T-cell (primary cell): ENCODE measurements around the gene MOB3B. TPM values are rescaled to one million over a fixed set of nuclear protein-coding genes. Genes with fewer than 3 reads are reported as not detected.

Experiments used
- ATAC-seq, 4 experiments: fragments of 200-7000 bp in 3 of 4; fragments of 150-1000 bp in 1 of 4; cut with Tn5 transposase; replicated peaks in 1 of 4; 1 replicate in 3 of 4; 2 replicates in 1 of 4; pipeline ENCODE4 v1.10.0; 2021; ENCODE audit warnings: moderate library complexity in 3 of 4, mild to moderate bottlenecking in 2 of 4, moderate number of reproducible peaks in 1 of 4
- CTCF ChIA-PET, 2 donors: fragments of 300-600 bp; sonication (Branson Sonifier 250); formaldehyde crosslinking; loops; one replicate each; lab custom pipeline; 2022; ENCODE audit warnings: antibody characterized with exemption in 2 of 2; lab: Charles Lee
- POLR2A ChIA-PET, 2 donors: fragments of 300-600 bp; sonication (Branson Sonifier 250); formaldehyde crosslinking; loops; one replicate each; lab custom pipeline; 2022; ENCODE audit warnings: antibody characterized with exemption in 2 of 2; lab: Charles Lee
- DNase-seq, 35 experiments: peaks; one replicate each; pipeline versions ENCODE4 v3.0.0 to v3.0.0-alpha.2; 2013 to 2023
- H3K27ac ChIP-seq: one replicate; pipeline ENCODE4 v1.5.1; 2013; ENCODE audit warnings: low read length
- H3K27me3 ChIP-seq, 2 experiments: replicated peaks in 1 of 2; 1 replicate in 1 of 2; 2 replicates in 1 of 2; pipeline versions ENCODE4 v1.6.1 to v1.7.0; 2013; ENCODE audit warnings: low read length in 1 of 2, mixed read lengths in 1 of 2; ENCODE audit not compliant: control insufficient read depth in 2 of 2, insufficient read depth in 2 of 2; ENCODE audit errors: extremely low read depth in 1 of 2
- H3K36me3 ChIP-seq, 2 donors: 1 replicate in 1 of 2; 2 replicates in 1 of 2; pipeline versions ENCODE4 v1.6.1 to v1.7.0; 2013; ENCODE audit warnings: low read length in 1 of 2; ENCODE audit not compliant: control insufficient read depth in 2 of 2, insufficient read depth in 1 of 2; ENCODE audit errors: extremely low read depth in 1 of 2
- H3K4me1 ChIP-seq, 2 experiments: 1 replicate in 1 of 2; 2 replicates in 1 of 2; pipeline versions ENCODE4 v1.6.1 to v1.7.0; 2013; ENCODE audit warnings: low read length in 2 of 2, mixed read lengths in 1 of 2; ENCODE audit not compliant: insufficient read depth in 2 of 2, control insufficient read depth in 1 of 2; ENCODE audit errors: extremely low read depth in 1 of 2
- H3K4me3 ChIP-seq, 2 donors: 1 replicate in 1 of 2; 2 replicates in 1 of 2; pipeline versions ENCODE4 v1.5.1 to v1.7.0; 2013; ENCODE audit warnings: mild to moderate bottlenecking in 2 of 2, low read length in 1 of 2, moderate library complexity in 1 of 2; ENCODE audit not compliant: control insufficient read depth in 1 of 2; ENCODE audit errors: extremely low read depth in 1 of 2
- H3K9me3 ChIP-seq: 2 replicates; pipeline ENCODE4 v1.7.0; 2013
- H3K27ac Mint-ChIP-seq, 2 donors: one replicate each; pipeline ENCODE4 v1.8.0; 2020 to 2021; ENCODE audit warnings: mild to moderate bottlenecking in 2 of 2, mixed read lengths in 2 of 2
- H3K27me3 Mint-ChIP-seq, 2 donors: one replicate each; pipeline ENCODE4 v1.8.0; 2021 to 2022; ENCODE audit warnings: mixed read lengths in 2 of 2
- H3K36me3 Mint-ChIP-seq: one replicate; pipeline ENCODE4 v1.8.0; 2021; ENCODE audit warnings: mixed read lengths
- H3K4me1 Mint-ChIP-seq, 3 donors: one replicate each; pipeline ENCODE4 v1.8.0; 2020 to 2022; ENCODE audit warnings: mixed read lengths in 3 of 3, mild to moderate bottlenecking in 1 of 3
- H3K4me3 Mint-ChIP-seq, 3 donors: one replicate each; pipeline ENCODE4 v1.8.0; 2020 to 2022; ENCODE audit warnings: mild to moderate bottlenecking in 3 of 3, mixed read lengths in 3 of 3, moderate library complexity in 3 of 3
- H3K9me3 Mint-ChIP-seq, 3 donors: one replicate each; pipeline ENCODE4 v1.8.0; 2020 to 2022; ENCODE audit warnings: mixed read lengths in 3 of 3
- WGBS: methylation state at CpG from one replicate; pipeline ENCODE4 v1.1.5; 2013; ENCODE audit warnings: missing lambda C conversion rate; ENCODE audit not compliant: insufficient coverage; 5-methylcytosine and 5-hydroxymethylcytosine counted together
- total RNA-seq, 35 experiments: library from RNA in 6 of 35; stranded (reverse) in 6 of 35; fragments of 120-200 nt in 1 of 35; gene quantifications; one replicate each; pipeline versions ENCODE4 v1.2.1 to v1.2.4 and lab custom pipeline; 2013 to 2026

Gene MOB3B
- total RNA-seq, 5 donors from 2014 or later (not counting 1 experiment from before 2014, with no cell fraction given) = 0.40 to 0.72 (median 0.56) TPM

DNA sequence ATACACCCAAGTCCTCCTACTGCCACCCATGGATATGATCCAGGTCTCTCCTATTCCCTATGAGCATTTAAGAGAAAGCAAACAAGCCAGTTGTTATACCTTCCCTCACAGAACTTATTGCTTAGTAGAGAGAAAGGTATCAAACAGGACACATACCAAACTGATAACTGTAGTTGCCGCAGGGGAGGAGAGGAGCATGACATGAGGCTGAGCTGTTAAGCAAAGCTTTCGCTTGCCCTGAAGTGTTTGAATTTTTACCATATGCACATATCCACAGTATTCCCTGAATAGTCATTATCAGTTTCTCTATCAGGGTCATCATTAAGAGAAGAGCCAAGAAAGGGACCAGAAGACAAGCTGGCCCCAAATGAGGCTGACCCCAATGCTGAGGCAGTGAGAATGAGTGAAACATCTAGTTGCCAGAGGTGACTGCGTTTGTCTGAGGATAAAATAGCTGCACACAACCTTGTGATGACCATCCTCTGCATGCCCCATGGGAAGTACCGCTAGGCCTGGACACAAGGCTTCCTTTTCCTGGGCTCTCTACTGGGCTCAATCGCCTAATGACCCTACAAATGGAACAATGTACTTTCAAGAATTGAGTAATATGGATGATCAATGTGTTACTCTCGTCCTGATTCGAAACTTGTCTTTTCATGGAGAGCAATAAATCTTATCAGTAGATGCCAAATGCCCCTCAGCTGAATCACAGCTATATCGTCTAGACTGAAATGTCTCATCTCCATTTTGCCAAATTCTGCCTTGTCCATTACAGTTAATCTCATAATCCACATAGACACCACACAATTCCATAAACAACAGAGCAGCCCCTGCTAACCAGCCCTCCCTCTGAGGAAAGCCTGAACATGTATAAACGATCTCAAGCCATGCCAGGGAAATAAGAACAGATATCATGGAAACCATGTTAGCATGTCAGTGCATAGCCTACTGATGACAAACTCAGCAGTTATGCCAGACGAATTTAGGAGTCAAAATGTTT, 9.8 kb downstream of the MOB3B start:
- Histone ChIP-seq H3K36me3 (no peaks in the 10 kb centered on the region), H3K27me3 (no peaks in the 10 kb centered on the region), H3K4me1 (no peaks in the 10 kb centered on the region), H3K4me3 (no peak overlapping the region), H3K9me3 (no peaks in the 10 kb centered on the region), H3K27ac (no peak overlapping the region)
- ChIA-PET CTCF (no interaction called here), POLR2A (no interaction called here)
- 63% methylated on average over 4 of the region's 10 CpGs for WGBS
- DNase-seq = no peak
- H3K27ac Mint-ChIP-seq = no peak overlapping the region
- peaks cover 6% of the 10 kb centered on the region for H3K36me3 Mint-ChIP-seq
- H3K27me3 Mint-ChIP-seq = no peaks in the 10 kb centered on the region
- H3K4me3 Mint-ChIP-seq = no peak overlapping the region
- no peaks in the 10 kb centered on the region for H3K4me1 Mint-ChIP-seq
- H3K9me3 Mint-ChIP-seq = no peaks in the 10 kb centered on the region
- no peak for ATAC-seq

DNA sequence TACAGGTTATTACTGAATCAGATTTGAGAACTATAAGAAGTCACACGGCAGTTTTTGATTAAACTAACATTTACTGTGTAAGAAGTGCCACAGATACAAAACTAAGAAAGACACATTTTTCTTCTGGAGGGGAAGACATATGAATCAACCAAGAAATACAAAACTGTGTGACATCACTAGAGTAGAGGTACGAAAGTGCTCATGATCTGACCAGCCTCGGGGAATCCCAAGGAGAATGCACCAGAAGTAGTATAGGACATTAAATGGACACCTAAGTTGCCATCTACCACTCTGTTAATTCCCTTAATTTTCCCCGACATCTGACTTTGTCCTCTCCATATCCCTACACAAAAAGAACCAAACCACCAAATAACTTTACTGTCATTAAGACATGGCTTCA, 10.8 kb downstream of the MOB3B start:
- Histone ChIP-seq H3K9me3 (no peaks in the 10 kb centered on the region), H3K27ac (no peak overlapping the region), H3K36me3 (no peaks in the 10 kb centered on the region), H3K4me3 (no peak overlapping the region), H3K27me3 (no peaks in the 10 kb centered on the region), H3K4me1 (no peaks in the 10 kb centered on the region)
- no peaks in the 10 kb centered on the region for H3K27me3 Mint-ChIP-seq
- ATAC-seq (no peak), DNase-seq (no peak)
- WGBS = 92% methylated on average over 2 of the region's 4 CpGs
- no peaks in the 10 kb centered on the region for H3K9me3 Mint-ChIP-seq
- CTCF ChIA-PET = no interaction called here
- H3K4me1 Mint-ChIP-seq = no peaks in the 10 kb centered on the region
- H3K4me3 Mint-ChIP-seq = no peak overlapping the region
- peaks cover 6% of the 10 kb centered on the region for H3K36me3 Mint-ChIP-seq
- H3K27ac Mint-ChIP-seq = no peak overlapping the region
- POLR2A ChIA-PET = no interaction called here

DNA sequence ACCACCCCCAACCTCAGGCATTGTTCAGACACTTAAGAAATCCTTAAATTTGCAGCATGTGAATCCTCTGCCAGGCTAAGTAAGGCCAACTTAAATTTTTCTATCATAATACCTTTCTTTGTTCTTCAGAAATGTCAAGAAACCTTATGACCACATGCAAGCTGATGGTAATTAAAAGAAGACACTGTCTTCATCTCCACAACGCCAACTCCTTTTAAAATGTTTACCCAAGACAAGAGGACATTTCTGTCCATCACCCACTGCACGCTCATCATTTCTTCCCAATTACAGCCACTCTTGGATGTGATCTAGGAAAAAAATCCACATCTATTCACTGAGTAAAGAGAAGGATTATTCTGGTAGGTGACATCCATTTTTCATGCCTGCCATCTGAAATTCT, 11.6 kb downstream of the MOB3B start:
- Histone ChIP-seq H3K9me3 (no peaks in the 10 kb centered on the region), H3K4me3 (no peak overlapping the region), H3K36me3 (no peaks in the 10 kb centered on the region), H3K27ac (no peak overlapping the region), H3K27me3 (no peaks in the 10 kb centered on the region), H3K4me1 (no peaks in the 10 kb centered on the region)
- WGBS = no CpG with 5 or more reads among the region's 2 CpGs
- ATAC-seq (no peak), DNase-seq (no peak)
- Mint-ChIP-seq H3K36me3 (peaks cover 12% of the 10 kb centered on the region), H3K27ac (no peak overlapping the region), H3K4me3 (no peak overlapping the region), H3K27me3 (no peaks in the 10 kb centered on the region), H3K4me1 (no peaks in the 10 kb centered on the region), H3K9me3 (no peaks in the 10 kb centered on the region)
- ChIA-PET POLR2A (no interaction called here), CTCF (interaction anchor here in 1 of 2 donors (0.5 kb wide), 2 partner anchors 58 to 102 kb away, joined by 4 to 5 read pairs; no protein-coding TSS in a partner anchor)

DNA sequence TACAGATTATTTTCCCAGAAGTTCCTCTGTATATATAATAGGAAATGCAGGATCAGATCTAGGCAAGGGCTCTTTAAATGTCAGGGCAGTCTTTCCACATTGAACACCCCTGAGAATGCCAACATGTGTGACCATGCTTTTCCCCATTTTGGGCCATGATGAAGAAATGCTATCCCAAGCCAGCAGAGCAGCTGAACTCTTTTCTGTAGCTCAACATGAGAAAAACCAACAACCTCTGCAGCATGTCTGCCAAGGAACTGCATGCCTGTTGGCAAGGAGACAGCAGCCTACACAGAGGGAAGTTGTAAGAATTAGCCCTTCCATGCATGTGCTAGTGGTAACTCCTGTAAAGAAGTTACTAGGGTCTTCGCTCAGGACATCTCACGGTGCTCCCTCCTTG, 15.1 kb downstream of the MOB3B start:
- POLR2A ChIA-PET = no interaction called here
- DNase-seq = no peak

GRCh38 chr9:27511771-27512170, 17.8 kb downstream of the MOB3B start:
- H3K9me3 Mint-ChIP-seq = no peaks in the 10 kb centered on the region
- CTCF ChIA-PET = no interaction called here
- POLR2A ChIA-PET = no interaction called here
- no peaks in the 10 kb centered on the region for H3K36me3 ChIP-seq
- H3K4me3 ChIP-seq = no peak overlapping the region
- ATAC-seq (no peak), DNase-seq (no peak)
- H3K4me3 Mint-ChIP-seq = no peak overlapping the region
- no peaks in the 10 kb centered on the region for H3K9me3 ChIP-seq
- no peak overlapping the region for H3K27ac ChIP-seq
- peaks cover 16% of the 10 kb centered on the region for H3K36me3 Mint-ChIP-seq
- H3K4me1 ChIP-seq = no peaks in the 10 kb centered on the region
- H3K4me1 Mint-ChIP-seq = no peaks in the 10 kb centered on the region
- H3K27ac Mint-ChIP-seq = no peak overlapping the region
- no peaks in the 10 kb centered on the region for H3K27me3 ChIP-seq
- H3K27me3 Mint-ChIP-seq = no peaks in the 10 kb centered on the region
- WGBS = 73% methylated on average over 2 of the region's 2 CpGs

More for the DNA sequence above, 15.1 kb downstream of the MOB3B start:
- Mint-ChIP-seq H3K4me3 (no peak overlapping the region), H3K9me3 (no peaks in the 10 kb centered on the region), H3K27me3 (no peaks in the 10 kb centered on the region), H3K36me3 (peaks cover 13% of the 10 kb centered on the region), H3K27ac (no peak overlapping the region), H3K4me1 (no peaks in the 10 kb centered on the region)
- CTCF ChIA-PET = interaction anchor here in 1 of 2 donors (0.6 kb wide), 1 partner anchor 17 kb away, joined by 3 read pairs; no protein-coding TSS in a partner anchor
- Histone ChIP-seq H3K4me3 (no peak overlapping the region), H3K9me3 (no peaks in the 10 kb centered on the region), H3K4me1 (no peaks in the 10 kb centered on the region), H3K36me3 (no peaks in the 10 kb centered on the region), H3K27ac (no peak overlapping the region), H3K27me3 (no peaks in the 10 kb centered on the region)
- WGBS = no CpG with 5 or more reads among the region's 2 CpGs
- no peak for ATAC-seq

DNA sequence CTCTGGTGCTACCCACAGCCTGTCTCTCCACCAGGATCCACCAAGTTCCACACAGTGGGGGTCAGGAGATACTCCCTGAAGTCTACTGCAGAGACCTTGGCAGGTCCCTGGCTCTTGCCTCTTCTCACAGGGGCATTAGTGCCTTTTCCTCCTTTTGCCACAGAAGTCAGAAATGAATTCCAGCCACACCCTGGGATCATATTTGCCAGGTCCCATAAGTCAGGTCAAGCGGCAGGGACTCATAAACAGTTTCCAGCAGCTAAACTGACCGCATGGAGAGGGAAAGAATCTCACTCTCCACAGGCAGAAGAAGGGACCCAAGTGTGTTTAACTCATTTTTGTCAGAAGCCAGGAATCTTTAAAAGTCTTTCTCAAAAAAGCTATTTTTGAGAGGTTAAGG, 18.8 kb downstream of the MOB3B start:
- Histone ChIP-seq H3K36me3 (no peaks in the 10 kb centered on the region), H3K9me3 (no peaks in the 10 kb centered on the region), H3K4me1 (no peaks in the 10 kb centered on the region), H3K4me3 (no peak overlapping the region), H3K27ac (no peak overlapping the region), H3K27me3 (no peaks in the 10 kb centered on the region)
- WGBS = no CpG with 5 or more reads among the region's 2 CpGs
- DNase-seq = no peak
- Mint-ChIP-seq H3K4me3 (no peak overlapping the region), H3K27me3 (no peaks in the 10 kb centered on the region), H3K9me3 (no peaks in the 10 kb centered on the region), H3K27ac (no peak overlapping the region), H3K4me1 (no peaks in the 10 kb centered on the region), H3K36me3 (peaks cover 15% of the 10 kb centered on the region)
- no peak for ATAC-seq
- CTCF ChIA-PET = no interaction called here
- POLR2A ChIA-PET = interaction anchor here in 1 of 2 donors (0.6 kb wide), 1 partner anchor 161 kb away, joined by 3 read pairs; no protein-coding TSS in a partner anchor
